GM12864 (cell line): ENCODE data around the gene SRRM5.
"Not testable (repeated sequence)": the region's sequence is repeated elsewhere in the genome, so short reads cannot be mapped to it uniquely, and the experiment has no call there.

Source experiments
- DNase-seq: peaks from one replicate; pipeline ENCODE4 v3.0.0-alpha.2; 2011; ENCODE audit warnings: low read depth
- H3K4me3 ChIP-seq: 2 replicates; pipeline ENCODE4 v1.5.1; 2011; ENCODE audit warnings: mild to moderate bottlenecking, low read depth, low read length, control low read depth
- TF ChIP-seq, protein P1 (sequence below): IDR thresholded peaks from 2 replicates; pipeline ENCODE4 v1.5.1; 2011; ENCODE audit warnings: low read depth, mild to moderate bottlenecking, moderate library complexity, low read length, control low read depth, inconsistent platforms; ENCODE audit errors: missing control alignments

The SRRM5 gene

DNA sequence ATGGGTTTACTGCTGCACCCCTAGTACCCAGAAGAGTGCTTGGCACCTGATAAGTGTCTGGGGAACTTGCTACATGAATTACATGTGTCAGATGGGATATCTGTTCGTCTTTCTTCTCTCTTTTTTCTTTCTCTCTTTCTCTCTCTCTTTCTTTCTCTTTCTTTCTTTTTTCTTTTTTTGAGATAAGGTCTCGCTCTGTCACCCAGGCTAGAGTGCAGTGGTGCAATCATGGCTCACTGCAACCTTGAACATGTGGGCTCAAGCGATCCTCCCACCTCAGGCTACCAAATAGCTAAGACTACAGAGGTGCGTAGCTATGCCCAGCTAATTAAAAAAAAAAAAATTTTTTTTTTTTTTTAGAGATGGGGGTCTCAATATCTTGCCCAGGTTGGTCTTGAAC is 21.6 kb downstream of the SRRM5 start:
- TF ChIP-seq, protein P1, sequence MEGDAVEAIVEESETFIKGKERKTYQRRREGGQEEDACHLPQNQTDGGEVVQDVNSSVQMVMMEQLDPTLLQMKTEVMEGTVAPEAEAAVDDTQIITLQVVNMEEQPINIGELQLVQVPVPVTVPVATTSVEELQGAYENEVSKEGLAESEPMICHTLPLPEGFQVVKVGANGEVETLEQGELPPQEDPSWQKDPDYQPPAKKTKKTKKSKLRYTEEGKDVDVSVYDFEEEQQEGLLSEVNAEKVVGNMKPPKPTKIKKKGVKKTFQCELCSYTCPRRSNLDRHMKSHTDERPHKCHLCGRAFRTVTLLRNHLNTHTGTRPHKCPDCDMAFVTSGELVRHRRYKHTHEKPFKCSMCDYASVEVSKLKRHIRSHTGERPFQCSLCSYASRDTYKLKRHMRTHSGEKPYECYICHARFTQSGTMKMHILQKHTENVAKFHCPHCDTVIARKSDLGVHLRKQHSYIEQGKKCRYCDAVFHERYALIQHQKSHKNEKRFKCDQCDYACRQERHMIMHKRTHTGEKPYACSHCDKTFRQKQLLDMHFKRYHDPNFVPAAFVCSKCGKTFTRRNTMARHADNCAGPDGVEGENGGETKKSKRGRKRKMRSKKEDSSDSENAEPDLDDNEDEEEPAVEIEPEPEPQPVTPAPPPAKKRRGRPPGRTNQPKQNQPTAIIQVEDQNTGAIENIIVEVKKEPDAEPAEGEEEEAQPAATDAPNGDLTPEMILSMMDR, result no peak
- H3K4me3 ChIP-seq, result no peak overlapping the region

DNA sequence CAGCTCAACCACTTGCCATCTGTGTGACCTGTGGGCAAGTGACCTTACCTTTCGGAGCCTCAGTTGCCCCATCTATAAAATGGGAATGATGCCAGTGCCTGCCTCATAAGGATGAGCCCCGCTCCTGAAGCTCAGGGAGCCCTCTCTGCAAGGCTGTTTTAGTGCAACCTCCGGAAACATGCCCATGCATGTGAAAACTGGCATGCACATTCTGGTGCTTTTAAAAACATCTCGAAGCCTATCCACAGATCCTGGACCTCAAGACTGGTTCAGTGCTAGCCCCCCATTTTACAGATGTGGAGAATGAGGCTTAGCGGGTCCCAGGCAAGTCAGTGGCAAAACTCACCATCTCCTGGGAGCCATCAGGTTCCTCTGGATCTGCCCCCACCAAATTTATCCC is 22.2 kb downstream of the SRRM5 start:
- H3K4me3 ChIP-seq, result no peak overlapping the region
- TF ChIP-seq, protein P1, result no peak
- DNase-seq, result no peak

More for the DNA sequence above, 21.6 kb downstream of the SRRM5 start:
- DNase-seq, result no peak

- H3K4me3 ChIP-seq, result no peak overlapping the region
- TF ChIP-seq, protein P1, result no peak
- no peak for DNase-seq
These were observed 22.6 kb downstream of the SRRM5 start for GRCh38 chr19:43634506-43634871.

- no peak overlapping the region for H3K4me3 ChIP-seq
- DNase-seq, result no peak
- TF ChIP-seq, protein P1, result no peak
These were observed 23.1 kb downstream of the SRRM5 start for GRCh38 chr19:43634872-43635560.

- not testable (repeated sequence) for H3K4me3 ChIP-seq, DNase-seq
These were observed 23.7 kb downstream of the SRRM5 start for GRCh38 chr19:43635561-43635940.

DNA sequence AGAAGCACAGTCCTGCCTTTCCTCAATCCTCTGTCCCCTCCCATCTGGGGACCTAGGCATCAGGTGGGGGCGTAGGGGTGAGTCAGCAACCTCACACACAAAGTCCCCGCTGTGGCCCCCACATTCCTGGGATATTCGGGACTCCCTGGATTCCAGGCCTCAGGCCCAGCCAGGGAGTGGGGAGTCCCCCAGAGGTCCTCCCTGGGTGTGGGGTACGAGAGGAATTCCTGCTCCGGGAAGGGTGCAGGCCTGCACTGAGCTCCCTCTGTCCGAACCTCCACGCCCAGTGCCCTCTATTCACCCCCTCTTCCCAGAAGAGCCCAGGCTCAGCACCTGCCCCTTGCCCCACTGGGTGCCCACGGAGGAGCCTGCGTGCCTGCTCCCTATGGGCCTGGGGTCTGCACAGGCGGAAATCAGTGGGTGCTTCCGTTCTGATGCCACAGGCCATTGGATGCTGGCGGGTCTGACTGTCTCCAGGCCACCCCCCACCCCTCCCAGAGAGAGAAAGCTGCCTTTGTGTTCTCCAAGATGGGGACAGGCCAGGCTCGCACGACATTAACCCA is 24.3 kb downstream of the SRRM5 start:
- DNase-seq, result no peak
- no peak overlapping the region for H3K4me3 ChIP-seq
- TF ChIP-seq, protein P1, result no peak

DNA sequence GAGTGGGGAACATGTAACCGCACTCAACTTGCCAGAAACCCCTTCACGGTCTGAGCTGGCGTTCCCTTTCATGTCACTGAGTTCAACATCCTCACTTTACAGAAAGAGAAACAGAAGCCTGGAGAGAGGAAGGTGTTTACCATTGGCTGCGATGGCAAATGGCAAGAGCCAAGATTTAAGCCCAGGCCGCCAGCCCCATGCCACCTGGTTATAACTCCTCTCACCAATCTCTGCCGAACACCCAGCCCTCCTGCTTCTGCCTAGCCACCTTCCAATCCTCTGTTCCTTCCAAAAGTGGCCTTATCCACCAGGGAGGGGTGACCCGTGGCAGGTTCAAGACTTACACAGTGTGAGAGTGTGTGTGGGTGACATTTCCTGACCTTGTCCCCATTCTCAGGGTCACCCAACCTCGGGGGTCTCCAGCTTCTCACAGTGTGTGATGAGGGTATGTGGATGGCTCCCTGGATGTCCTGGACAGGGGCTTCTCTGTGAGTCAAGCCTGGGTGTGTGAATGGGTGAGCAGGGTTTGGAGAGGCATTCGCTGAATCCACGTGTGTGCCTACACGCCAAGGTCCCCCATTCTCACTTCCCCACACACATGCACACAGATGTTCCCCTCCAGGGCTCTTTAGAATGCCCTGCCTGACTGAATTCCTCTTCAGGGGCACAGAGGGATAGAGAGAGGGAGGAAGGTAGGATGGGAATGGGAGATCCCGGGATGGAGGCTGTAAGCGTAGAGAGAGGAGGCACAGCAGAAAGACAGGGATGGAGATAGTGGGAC is 26.5 kb downstream of the SRRM5 start:
- DNase-seq, result no peak
- H3K4me3 ChIP-seq, result no peak overlapping the region
- TF ChIP-seq, protein P1, result no peak
